ENCODE results near the gene ASB6.

ASB6 gene

DNA sequence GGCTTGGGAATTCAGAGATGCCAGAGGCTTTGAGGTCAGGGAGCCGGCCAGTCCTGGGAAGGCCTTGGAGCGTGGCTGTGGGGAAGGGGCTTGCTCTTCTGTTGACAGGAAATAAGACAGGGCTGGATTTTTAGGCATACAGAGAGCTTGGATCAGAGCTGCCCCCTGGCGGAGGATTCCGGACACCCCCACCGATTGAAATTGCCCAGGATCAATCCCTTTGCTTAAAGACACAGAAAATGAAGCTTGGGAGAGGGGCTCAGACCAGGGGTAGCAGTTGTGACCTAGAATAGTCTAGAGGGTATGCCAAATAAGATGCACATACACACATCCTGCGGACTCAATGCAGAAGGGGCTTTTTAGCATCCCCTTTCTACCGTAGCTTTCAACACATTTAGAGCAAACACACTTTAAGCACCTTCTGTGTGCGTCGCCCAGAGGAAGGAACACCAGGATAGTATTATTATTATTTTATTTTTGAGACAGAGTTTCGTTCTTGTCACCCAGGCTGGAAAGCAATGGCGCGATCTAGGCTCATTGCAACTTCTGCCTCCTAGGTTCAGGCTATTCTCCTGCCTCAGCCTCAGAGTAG is 17.7 kb downstream of the ASB6 start:
- DNase-seq: peak; percentile 89

GRCh38 chr9:129623331-129623730 is 18.6 kb downstream of the ASB6 start:
- no peak for DNase-seq

DNA sequence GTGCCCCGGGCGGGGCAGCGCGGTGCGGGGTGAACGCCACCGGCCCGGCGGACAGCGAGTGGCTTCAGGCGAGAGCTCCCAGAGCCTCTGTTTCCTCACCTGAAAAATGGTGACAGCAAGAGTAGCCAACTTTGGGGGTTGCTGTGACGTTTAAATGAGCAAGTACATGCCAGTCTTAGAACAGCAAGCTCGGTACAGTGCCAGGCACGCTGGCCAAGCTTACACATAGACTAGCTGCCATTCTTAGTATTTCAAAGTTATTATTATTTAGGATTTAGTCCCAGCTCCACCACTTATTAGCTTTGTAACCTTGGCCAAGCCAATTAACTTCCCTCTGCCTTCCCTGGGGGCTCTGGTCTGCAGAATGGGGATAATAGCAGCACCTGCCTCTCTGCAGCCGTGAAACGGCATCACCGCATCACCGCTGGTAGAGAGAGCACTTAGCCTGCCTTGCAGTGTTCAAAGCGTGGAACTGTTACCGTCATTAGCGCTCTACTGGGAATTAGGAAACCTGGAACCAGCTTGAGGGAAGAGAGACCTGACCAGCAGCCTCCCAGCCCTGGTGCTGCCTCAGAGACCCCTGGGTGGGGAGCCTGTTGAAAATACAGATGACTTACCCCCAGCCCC is 21.2 kb downstream of the ASB6 start, which contains the start of gene C9orf50:
Gene C9orf50 (minus strand): TSS at position 433 of the 627 bp plus-strand sequence. CDS start 527 bp downstream, outside the sequence.
- no peak for DNase-seq

DNA sequence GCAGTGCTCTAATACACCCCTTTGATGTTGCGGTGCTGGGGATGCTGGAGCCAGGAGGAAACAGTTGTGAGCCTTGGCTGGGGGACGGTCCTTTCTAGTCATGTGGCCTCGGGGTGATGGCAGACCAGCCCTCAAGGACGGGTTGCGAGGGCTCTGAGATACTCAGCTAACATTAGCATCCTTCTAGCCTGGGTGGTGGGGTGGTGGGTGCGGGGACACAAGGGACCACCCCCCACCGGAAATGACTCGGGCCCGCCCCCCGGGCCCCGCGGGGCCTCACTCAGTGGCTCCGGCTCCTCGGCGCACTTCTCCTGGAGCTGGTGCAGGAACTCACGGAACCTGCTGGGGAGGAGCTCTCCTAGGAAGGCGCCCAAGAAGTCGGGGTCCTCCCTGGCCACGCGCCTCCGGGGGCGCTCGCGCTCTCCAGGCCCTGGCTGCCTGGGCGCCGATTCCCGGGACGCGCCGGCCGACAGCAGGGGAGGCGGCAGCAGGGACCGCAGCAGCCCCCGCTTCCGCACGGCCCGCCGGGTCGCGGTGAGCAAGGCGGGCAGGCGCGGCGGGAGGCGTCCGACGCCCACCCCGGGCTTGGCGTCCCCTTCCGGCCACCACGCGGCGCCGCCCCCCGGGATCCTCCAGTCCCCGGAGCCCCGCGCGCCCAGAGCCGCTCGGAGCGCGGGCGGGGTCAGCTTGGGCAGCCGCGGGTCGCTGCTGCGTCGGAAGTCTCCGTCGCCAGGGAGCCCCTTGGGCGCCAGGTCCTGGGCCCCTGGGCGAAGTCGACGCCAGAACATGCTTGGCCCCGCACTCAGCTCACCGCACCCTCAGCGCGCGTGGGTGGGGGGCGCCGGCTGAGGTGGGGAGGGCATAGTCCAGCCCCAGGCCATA is 21.9 kb downstream of the ASB6 start:
- peak; percentile 43 for DNase-seq

DNA sequence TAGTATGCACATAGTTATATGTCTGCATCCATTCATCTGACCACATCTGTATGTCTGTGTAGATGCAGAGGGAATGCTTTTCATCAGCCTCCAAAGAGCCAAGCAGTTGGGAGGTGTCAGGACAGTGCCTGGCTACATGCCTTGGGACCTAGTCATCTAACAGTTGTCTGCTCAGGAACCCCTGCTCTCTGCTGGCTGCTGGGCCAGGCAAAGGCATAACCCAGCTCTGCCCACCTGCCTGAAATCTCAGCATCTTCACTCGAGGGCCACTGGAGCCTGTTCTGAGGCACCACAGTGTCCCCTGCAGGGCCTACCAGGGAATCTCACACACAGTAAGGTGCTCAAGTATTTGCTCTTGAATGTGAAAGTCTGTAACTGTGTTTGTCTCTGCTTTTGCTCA is 24.8 kb downstream of the ASB6 start:
- DNase-seq: no peak

GRCh38 chr9:129615407-129616285 is 26.3 kb downstream of the ASB6 start:
- DNase-seq: no peak

DNA sequence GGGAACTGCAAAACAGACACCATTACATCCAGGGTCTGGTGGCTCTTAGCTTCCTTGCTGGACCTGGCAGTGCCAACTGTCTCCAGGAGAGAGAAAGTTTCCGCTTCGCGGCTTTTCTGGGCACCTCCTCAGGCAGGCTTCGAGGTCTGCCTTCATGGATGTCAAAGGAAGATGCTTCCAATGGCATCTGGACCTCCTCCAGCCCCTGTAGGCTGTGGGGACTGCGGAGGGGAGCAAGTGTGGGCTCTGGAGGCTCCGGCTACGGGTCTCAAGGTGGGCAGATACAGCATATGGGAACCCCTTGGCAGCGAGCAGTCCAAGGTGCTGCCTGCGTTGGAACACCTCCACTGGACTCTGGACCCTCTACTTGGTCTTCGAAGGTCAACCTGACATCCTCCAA is 27.0 kb downstream of the ASB6 start:
- DNase-seq: no peak

- DNase-seq: no peak
These were observed 28.3 kb downstream of the ASB6 start for GRCh38 chr9:129613520-129614175.

DNA sequence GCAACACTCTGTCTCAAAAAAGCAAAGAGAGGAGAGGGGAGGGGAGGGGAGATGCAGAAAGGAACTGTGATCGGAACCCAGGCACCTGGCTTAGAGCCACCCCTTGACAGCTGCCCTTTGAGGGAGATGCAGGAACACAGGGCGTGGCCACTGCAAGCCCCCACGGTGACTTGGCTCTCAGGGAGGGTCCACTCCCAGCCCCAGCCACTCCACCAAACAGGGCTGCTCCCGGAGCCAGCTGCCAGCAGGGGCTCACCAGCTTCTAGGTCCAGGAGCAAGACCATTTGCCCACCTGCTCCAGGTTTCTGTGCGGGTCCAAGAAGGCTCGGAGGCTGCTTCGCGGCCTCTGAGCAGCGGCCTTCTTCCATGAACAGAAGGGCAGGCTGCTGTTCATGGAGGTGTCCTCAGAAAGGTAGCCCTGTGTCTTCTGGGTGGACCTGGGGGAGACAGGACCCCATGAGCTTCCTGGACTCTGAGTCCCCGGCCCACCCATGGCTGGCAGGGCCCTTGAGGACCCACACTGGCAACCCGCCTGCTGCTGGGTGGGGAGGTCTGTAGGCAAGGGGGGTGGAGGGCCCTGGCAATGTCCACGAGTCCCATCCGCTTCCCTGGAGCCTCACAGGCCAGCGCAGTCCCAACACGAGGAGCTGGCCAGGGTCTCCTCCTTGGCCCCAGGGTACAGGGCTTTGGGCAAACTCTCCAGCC is 29.0 kb downstream of the ASB6 start:
- DNase-seq: no peak

GRCh38 chr9:129612123-129612522 is 29.8 kb downstream of the ASB6 start:
- DNase-seq: no peak

GRCh38 chr9:129611307-129611800 is 30.6 kb downstream of the ASB6 start:
- DNase-seq: no peak

DNA sequence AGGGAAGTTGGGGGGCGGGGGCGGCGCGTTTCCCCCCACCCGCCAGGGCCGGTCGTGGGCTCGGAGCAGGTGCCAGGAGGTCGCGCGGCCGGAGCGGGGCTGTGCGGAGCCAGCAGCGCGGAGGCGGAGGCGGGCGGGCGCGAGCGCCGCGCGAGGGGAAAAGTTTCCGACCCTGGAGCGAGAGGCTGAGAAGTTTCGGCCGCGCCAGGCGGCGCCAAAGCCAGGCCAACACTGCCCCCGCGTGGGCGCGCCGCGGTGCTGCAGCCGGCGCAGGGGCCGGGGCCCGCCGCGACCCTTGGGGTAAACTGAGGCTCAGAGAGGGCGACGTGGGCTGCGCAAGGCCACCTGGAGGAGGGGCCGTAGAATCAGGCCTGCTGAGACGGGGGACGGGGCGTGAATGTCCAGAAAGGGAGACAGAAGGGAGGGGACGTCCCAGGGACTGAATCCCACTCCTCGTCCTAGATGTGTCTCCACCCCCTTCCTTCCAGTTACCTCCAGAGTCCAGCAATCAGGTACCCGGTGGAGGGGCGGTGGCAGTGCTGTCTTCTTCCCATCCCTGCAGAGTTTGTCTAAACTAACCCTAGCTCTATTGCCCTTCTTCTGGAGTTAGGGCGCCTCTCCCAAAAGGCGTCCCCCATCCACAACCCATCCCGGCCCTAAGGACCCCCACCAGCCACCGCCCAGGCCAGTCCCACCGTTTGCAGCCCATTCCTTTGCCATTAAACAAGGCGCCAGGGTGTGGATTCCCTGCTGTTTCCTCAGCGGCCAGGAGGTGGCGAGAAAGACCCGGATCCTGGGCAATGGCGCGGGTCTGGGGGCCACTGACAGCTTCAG is 31.3 kb downstream of the ASB6 start:
- DNase-seq: peak; percentile 82

DNA sequence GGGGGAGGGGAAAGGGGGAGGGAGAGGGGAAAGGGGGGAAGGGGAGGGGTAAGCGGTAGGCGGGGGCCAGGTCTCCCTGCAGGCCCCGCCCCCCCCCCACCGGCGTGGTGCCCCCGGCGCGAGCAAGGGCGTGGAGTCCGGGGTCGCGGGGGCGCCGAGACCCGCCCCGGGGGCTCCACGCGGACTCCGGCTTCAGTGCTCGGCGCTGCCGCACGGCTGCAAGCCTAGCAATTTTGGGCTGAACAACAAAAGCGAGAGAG is 31.8 kb downstream of the ASB6 start:
- DNase-seq: no peak

- DNase-seq: no peak
These were observed 32.3 kb downstream of the ASB6 start for GRCh38 chr9:129609486-129610212.

DNA sequence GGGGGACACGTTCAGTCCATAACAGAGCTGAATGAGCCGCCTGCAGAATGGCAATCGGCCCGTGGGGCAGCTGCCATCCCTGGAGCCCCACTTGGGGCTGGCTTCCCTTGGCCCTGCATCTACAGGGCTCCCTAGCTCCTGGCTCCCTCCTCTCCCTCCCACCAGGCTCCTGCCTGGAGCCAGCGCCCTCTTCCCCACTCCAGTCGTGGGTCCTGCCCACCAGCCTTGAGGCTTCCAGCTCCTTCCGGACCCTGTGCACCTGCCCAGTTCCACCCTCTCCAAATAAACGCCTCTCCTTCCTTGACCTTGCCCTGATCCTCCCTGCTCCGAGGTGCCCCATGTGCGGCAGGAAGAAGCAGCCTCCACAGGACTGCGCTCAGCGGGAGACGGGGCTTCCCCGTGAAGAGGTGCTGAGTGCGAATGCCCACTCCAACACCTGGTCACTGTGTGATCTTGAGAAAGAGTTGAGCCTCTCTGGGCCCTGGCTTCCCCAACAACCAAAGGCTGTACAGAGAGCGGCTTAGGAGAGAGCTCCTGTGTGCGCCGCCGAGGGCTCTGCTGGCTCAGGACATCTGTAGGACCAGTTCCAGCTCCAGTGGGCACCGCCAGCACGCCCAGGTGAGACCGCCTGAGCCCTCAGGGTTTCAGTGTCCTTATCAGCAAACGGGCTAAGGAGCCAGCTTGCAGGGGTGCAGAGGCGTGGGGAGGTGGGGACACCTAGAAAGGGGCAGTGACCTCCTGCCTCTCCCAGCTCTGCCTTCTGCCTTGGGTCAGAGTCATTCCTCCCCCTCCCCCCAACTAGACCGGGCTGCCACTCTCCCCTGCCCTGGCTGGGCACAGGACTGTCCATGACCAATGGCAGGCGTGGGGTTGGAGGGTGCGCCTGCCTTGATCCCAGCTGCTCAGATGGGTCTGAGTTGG is 33.1 kb downstream of the ASB6 start:
- no peak for DNase-seq

- no peak for DNase-seq
These were observed 34.9 kb downstream of the ASB6 start for GRCh38 chr9:129607027-129607387.

DNA sequence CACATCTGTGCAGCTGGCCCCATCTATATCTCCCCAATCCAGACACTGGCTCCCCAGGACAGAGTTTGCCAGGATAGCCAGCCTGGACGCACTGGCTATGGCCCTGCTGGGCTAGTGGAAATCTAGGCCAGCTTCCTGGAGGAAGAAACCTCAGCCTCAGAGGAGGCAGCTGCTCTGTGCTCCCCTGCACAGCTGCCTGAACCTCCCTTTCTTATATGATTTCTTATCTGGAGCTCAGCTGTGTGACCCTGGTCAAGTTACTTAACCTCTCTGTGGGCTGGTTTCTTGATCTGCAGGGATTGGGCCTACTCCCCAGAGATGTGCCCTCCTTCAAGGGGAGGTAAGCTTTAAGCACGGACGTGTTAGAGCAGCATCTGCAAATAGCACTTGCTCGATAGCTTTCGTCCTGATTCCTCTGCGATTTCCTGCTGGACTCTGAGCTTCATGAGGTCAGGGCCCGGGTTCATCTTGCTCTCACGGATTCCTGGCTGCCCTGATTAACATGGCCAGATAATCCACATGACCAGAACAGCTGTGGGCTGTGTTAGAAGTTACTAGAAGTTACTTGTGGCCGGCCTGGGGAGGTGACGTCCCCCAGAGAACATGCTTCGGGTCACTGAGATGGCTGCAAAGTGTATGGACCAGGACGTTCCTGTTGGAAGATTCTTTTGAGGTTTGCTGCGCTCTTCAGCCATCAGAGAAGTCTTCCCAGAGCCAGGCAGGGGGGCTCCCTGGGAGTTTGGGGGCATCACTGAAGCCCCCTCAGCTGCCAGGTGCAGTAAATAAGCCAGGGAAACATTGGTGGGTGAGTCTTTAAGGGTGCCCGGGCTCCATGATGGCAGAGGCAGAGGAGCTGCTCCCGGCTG is 35.6 kb downstream of the ASB6 start:
- no peak for DNase-seq

DNA sequence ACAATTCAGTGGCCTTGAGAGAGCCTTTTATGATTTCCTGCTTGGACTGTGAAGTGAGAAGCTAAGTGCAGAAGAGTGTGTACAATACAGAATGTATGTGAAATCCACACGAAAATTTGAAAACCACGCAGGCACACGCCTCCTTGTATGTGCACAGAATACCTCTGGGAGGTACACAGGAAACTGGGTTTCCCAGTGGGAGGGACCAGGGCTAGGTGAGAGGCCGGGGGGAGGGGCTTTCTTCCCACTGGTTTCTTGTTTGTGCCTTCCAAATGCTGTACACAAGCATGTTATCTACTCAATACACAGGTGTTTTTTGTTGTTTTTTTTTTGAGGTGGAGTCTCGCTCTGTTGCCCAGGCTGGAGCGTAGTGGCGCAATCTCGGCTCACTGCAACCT is 37.2 kb downstream of the ASB6 start:
- no peak for DNase-seq
